GM18861 (cell line): ENCODE data around the gene ELOVL2.
A peak's percentile ranks its signal among the peaks of the same experiment; 100 is the strongest.
"Not testable (repeated sequence)": the region's sequence is repeated elsewhere in the genome, so short reads cannot be mapped to it uniquely, and the experiment has no call there.

Experiments used
- ATAC-seq: cut with Tn5 transposase; IDR thresholded peaks from one replicate; pipeline ENCODE4 v1.9.1; 2021; ENCODE audit not compliant: unreplicated experiment

The ELOVL2 gene

GRCh38 chr6:11025130-11025529 lies 19.0 kb downstream of the ELOVL2 start:
- ATAC-seq = no peak

GRCh38 chr6:11023032-11023431 lies 21.1 kb downstream of the ELOVL2 start:
- ATAC-seq = no peak

- no peak for ATAC-seq
These were observed 22.4 kb downstream of the ELOVL2 start for GRCh38 chr6:11021714-11022113.

GRCh38 chr6:11021003-11021402 lies 23.1 kb downstream of the ELOVL2 start:
- no peak for ATAC-seq

- no peak for ATAC-seq
These were observed 25.9 kb downstream of the ELOVL2 start for GRCh38 chr6:11018225-11018624.

- no peak for ATAC-seq
These were observed 27.0 kb downstream of the ELOVL2 start for GRCh38 chr6:11017090-11017489.

- no peak for ATAC-seq
These were observed 27.7 kb downstream of the ELOVL2 start for GRCh38 chr6:11016452-11016851.

GRCh38 chr6:11015102-11015501 lies 29.0 kb downstream of the ELOVL2 start:
- no peak for ATAC-seq

- ATAC-seq = no peak
These were observed 30.4 kb downstream of the ELOVL2 start for GRCh38 chr6:11013721-11014070.

- no peak for ATAC-seq
These were observed 31.0 kb downstream of the ELOVL2 start for GRCh38 chr6:11012976-11013720.

GRCh38 chr6:11012295-11012754 lies 31.8 kb downstream of the ELOVL2 start:
- ATAC-seq = no peak

GRCh38 chr6:11011787-11012234 lies 32.3 kb downstream of the ELOVL2 start:
- ATAC-seq = no peak

- ATAC-seq = peak; percentile 57
These were observed 34.8 kb downstream of the ELOVL2 start for GRCh38 chr6:11009353-11009752.

- no peak for ATAC-seq
These were observed 35.3 kb downstream of the ELOVL2 start for GRCh38 chr6:11008821-11009220.

- no peak for ATAC-seq
These were observed 36.1 kb downstream of the ELOVL2 start for GRCh38 chr6:11007715-11008608.

- no peak for ATAC-seq
These were observed 38.0 kb downstream of the ELOVL2 start for GRCh38 chr6:11006061-11006460.

- not testable (repeated sequence) for ATAC-seq
These were observed 40.8 kb downstream of the ELOVL2 start for GRCh38 chr6:11003297-11003696.

GRCh38 chr6:11002176-11002575 lies 41.9 kb downstream of the ELOVL2 start:
- no peak for ATAC-seq

GRCh38 chr6:10999994-11000393 lies 44.1 kb downstream of the ELOVL2 start:
- no peak for ATAC-seq

GRCh38 chr6:10995114-10995707 lies 48.9 kb downstream of the ELOVL2 start:
- no peak for ATAC-seq

- no peak for ATAC-seq
These were observed 50.2 kb downstream of the ELOVL2 start for GRCh38 chr6:10993896-10994295.

- no peak for ATAC-seq
These were observed 53.0 kb downstream of the ELOVL2 start for GRCh38 chr6:10991115-10991514.
